Activated CD8-positive, alpha-beta T cell treated with anti-CD3 and anti-CD28 coated beads, Interleukin-2, amount 10 ng/mL, durations not matched to agents 7 days and 5 days (primary cell): ENCODE results near the gene KCNMB1. TPM values are rescaled to one million over a fixed set of nuclear protein-coding genes. Genes with fewer than 3 reads are reported as not detected.
"Not testable (repeated sequence)": the region's sequence is repeated elsewhere in the genome, so short reads cannot be mapped to it uniquely, and the experiment has no call there.

Experiments
- ATAC-seq: fragments of 150-1000 bp; cut with Tn5 transposase; one replicate; pipeline ENCODE4 v1.10.0; 2021; ENCODE audit warnings: moderate library complexity
- CTCF ChIA-PET: fragments of 350-600 bp; sonication (Branson Sonifier 250); formaldehyde crosslinking; loops from one replicate; lab custom pipeline; 2021; ENCODE audit warnings: antibody characterized with exemption; lab: Charles Lee
- POLR2A ChIA-PET: fragments of 350-600 bp; sonication (Branson Sonifier 250); formaldehyde crosslinking; loops from one replicate; lab custom pipeline; 2021; ENCODE audit warnings: antibody characterized with exemption; lab: Charles Lee
- DNase-seq: peaks from one replicate; pipeline ENCODE4 v3.0.0-alpha.2; 2020
- H3K27ac Mint-ChIP-seq: one replicate; pipeline ENCODE4 v1.8.0; 2021; ENCODE audit warnings: mild to moderate bottlenecking, mixed read lengths
- H3K27me3 Mint-ChIP-seq: one replicate; pipeline ENCODE4 v1.8.0; 2021; ENCODE audit warnings: low read depth, mixed read lengths
- H3K36me3 Mint-ChIP-seq: one replicate; pipeline ENCODE4 v1.8.0; 2021; ENCODE audit warnings: low read depth, mixed read lengths
- H3K4me1 Mint-ChIP-seq: one replicate; pipeline ENCODE4 v1.8.0; 2021; ENCODE audit warnings: low read depth, mixed read lengths
- H3K4me3 Mint-ChIP-seq: one replicate; pipeline ENCODE4 v1.8.0; 2021; ENCODE audit warnings: mild to moderate bottlenecking, mixed read lengths
- H3K9me3 Mint-ChIP-seq: one replicate; pipeline ENCODE4 v1.8.0; 2022; ENCODE audit warnings: mixed read lengths; ENCODE audit not compliant: insufficient read depth
- total RNA-seq, 2 experiments: library from RNA; stranded (reverse); gene quantifications; one replicate each; pipeline ENCODE4 v1.2.3, GENCODE V29; 2021

The KCNMB1 gene
- total RNA-seq, 2 experiments from 2014 or later, result not detected

DNA sequence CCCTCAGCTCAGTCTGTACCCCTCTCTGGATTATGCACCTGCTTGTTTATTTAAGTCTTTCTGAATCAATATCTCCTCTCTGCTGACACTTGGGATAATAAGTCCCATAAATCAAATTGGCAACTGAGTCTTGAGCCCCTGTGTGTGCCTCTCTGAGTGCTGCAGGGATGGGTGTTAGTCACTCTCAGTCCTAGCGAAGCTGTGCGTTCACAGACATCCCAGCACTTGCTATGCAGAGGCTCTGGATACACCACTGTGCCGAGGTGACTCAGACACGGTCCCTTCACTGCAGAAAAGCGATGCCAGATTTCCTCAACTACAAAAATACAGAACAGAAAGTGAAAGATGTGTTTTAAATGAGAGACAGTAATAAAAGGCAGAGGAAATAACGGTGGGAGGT is 4.1 kb upstream of the KCNMB1 start:
- DNase-seq, result peak; percentile 26
- H3K4me3 Mint-ChIP-seq, result peak overlapping the region; percentile 34
- peaks cover 29% of the 10 kb centered on the region for H3K27me3 Mint-ChIP-seq
- CTCF ChIA-PET, result interaction anchor here (1.2 kb wide), 1 partner anchor 28 kb away, joined by 3 read pairs; no protein-coding TSS in a partner anchor
- H3K9me3 Mint-ChIP-seq, result no peaks in the 10 kb centered on the region
- peak; percentile 57 for ATAC-seq
- POLR2A ChIA-PET, result no interaction called here
- H3K4me1 Mint-ChIP-seq, result peaks cover 9% of the 10 kb centered on the region
- H3K36me3 Mint-ChIP-seq, result no peaks in the 10 kb centered on the region
- peak overlapping the region; percentile 9 for H3K27ac Mint-ChIP-seq

GRCh38 chr5:170390472-170390871 is 1.3 kb upstream of the KCNMB1 start:
- Mint-ChIP-seq H3K9me3 (no peaks in the 10 kb centered on the region), H3K4me1 (peaks cover 9% of the 10 kb centered on the region), H3K4me3 (no peak overlapping the region), H3K27me3 (peaks cover 18% of the 10 kb centered on the region), H3K36me3 (no peaks in the 10 kb centered on the region), H3K27ac (no peak overlapping the region)
- ChIA-PET POLR2A (no interaction called here), CTCF (no interaction called here)
- no peak for DNase-seq
- no peak for ATAC-seq

- POLR2A ChIA-PET, result no interaction called here
- no peaks in the 10 kb centered on the region for H3K36me3 Mint-ChIP-seq
- H3K4me3 Mint-ChIP-seq, result no peak overlapping the region
- CTCF ChIA-PET, result no interaction called here
- ATAC-seq (no peak), DNase-seq (no peak)
- no peak overlapping the region for H3K27ac Mint-ChIP-seq
- H3K9me3 Mint-ChIP-seq, result no peaks in the 10 kb centered on the region
- peaks cover 14% of the 10 kb centered on the region for H3K27me3 Mint-ChIP-seq
- H3K4me1 Mint-ChIP-seq, result peaks cover 9% of the 10 kb centered on the region
Observed at GRCh38 chr5:170389550-170389892, 354 bp upstream of the KCNMB1 start.

GRCh38 chr5:170387775-170388639 is 1.2 kb downstream of the KCNMB1 start:
- Mint-ChIP-seq H3K4me1 (peaks cover under 1% of the 10 kb centered on the region), H3K9me3 (no peaks in the 10 kb centered on the region), H3K4me3 (no peak overlapping the region), H3K27me3 (peaks cover 14% of the 10 kb centered on the region), H3K36me3 (no peaks in the 10 kb centered on the region), H3K27ac (no peak overlapping the region)
- DNase-seq (no peak), ATAC-seq (no peak)
- ChIA-PET CTCF (interaction anchor here (0.9 kb wide), 1 partner anchor 18 kb away, joined by 3 read pairs; no protein-coding TSS in a partner anchor), POLR2A (no interaction called here)

DNA sequence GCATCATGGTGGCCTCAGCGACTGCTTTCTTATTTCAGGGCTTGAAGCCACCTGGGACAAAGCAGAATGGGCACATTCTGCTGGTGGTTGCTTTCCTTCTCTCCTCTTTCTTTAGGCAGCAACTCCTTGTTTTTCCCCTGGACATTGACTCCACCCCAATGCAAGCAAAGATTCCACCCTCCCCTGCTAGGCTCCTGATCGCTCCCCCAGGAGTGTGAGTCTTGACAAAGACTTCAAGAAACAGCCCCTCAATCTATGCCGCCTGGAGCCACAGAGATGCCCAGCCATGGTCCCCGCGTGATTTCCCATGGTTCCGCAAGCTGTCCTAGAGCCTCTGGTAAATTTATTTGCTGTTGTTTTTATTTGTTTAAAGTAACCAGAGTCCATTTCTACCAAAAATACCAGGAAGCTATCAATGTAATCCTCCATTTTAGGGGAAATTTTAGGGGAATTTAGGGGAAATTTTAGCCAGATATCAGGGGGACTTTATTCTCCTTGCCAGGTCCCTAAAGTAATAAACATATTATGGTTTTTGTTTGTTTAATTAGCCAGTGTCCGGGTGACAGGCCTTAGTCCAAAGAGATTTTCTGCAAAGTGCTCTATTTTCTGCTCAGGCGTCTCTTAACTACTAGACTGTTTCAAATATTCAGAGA is 2.3 kb downstream of the KCNMB1 start:
- H3K36me3 Mint-ChIP-seq, result no peaks in the 10 kb centered on the region
- POLR2A ChIA-PET, result no interaction called here
- DNase-seq (no peak), ATAC-seq (no peak)
- H3K27ac Mint-ChIP-seq, result no peak overlapping the region
- CTCF ChIA-PET, result no interaction called here
- no peaks in the 10 kb centered on the region for H3K4me1 Mint-ChIP-seq
- no peaks in the 10 kb centered on the region for H3K9me3 Mint-ChIP-seq
- peaks cover 17% of the 10 kb centered on the region for H3K27me3 Mint-ChIP-seq
- H3K4me3 Mint-ChIP-seq, result no peak overlapping the region

- Mint-ChIP-seq H3K4me1 (no peaks in the 10 kb centered on the region), H3K9me3 (no peaks in the 10 kb centered on the region), H3K27ac (no peak overlapping the region), H3K27me3 (peaks cover 6% of the 10 kb centered on the region), H3K4me3 (no peak overlapping the region), H3K36me3 (no peaks in the 10 kb centered on the region)
- CTCF ChIA-PET, result no interaction called here
- POLR2A ChIA-PET, result no interaction called here
- ATAC-seq (no peak), DNase-seq (no peak)
Observed at GRCh38 chr5:170383227-170383626, 5.9 kb downstream of the KCNMB1 start.

DNA sequence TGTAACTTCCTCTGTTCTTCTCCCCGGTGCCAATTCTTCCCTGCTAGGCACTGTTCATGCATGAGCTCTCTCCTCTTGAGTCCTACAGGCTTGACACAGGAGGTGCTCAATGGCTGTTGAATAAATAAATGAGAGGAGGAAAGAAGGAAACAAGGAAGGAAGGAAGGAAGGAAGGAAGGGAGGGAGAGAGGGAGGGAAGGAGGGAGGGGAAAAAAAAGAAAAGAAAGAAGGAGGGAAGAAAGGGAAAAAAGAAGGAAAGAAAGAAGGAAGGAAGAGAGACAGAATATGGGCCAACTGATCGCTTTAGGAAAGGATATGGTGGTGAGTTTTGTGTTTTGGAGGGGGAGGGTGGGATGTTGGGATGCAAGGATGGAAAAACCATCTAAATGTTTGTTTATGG is 6.4 kb downstream of the KCNMB1 start:
- ATAC-seq (no peak), DNase-seq (no peak)
- CTCF ChIA-PET, result no interaction called here
- Mint-ChIP-seq H3K27me3 (peaks cover 2% of the 10 kb centered on the region), H3K4me3 (no peak overlapping the region), H3K36me3 (no peaks in the 10 kb centered on the region), H3K9me3 (no peaks in the 10 kb centered on the region), H3K4me1 (no peaks in the 10 kb centered on the region), H3K27ac (no peak overlapping the region)
- POLR2A ChIA-PET, result interaction anchor here (0.7 kb wide), 1 partner anchor 17 kb away, joined by 3 read pairs; no protein-coding TSS in a partner anchor

- peaks cover 2% of the 10 kb centered on the region for H3K27me3 Mint-ChIP-seq
- no peaks in the 10 kb centered on the region for H3K36me3 Mint-ChIP-seq
- ATAC-seq (no peak), DNase-seq (no peak)
- H3K4me3 Mint-ChIP-seq, result no peak overlapping the region
- no peaks in the 10 kb centered on the region for H3K9me3 Mint-ChIP-seq
- no peak overlapping the region for H3K27ac Mint-ChIP-seq
- no peaks in the 10 kb centered on the region for H3K4me1 Mint-ChIP-seq
- CTCF ChIA-PET, result no interaction called here
- POLR2A ChIA-PET, result interaction anchor here (0.6 kb wide), 1 partner anchor 1829 kb away, joined by 3 read pairs; no protein-coding TSS in a partner anchor
Observed at GRCh38 chr5:170380361-170380951, 8.7 kb downstream of the KCNMB1 start.

DNA sequence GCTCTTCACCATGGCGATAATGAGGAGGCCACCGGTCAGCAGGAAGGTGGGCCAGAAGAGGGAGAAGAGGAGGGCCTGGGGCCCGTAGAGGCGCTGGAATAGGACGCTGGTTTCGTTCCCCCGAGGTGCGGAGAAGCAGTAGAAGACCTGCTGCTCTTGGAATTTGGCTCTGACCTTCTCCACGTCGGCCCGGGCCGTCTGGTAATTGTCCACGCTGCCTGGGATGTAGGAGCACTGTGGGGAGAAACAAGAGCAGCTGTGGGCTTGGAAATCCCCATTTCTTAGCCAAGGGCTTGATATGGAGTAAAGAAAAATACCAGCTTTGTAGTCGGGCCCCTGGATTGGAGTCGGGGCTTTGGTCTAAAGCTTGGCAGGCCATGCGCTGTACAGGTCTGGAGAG is 10.4 kb downstream of the KCNMB1 start:
- no peaks in the 10 kb centered on the region for H3K36me3 Mint-ChIP-seq
- peaks cover 7% of the 10 kb centered on the region for H3K27me3 Mint-ChIP-seq
- ChIA-PET CTCF (interaction anchor here (0.8 kb wide), 1 partner anchor 153 kb away, joined by 3 read pairs; no protein-coding TSS in a partner anchor), POLR2A (no interaction called here)
- H3K4me1 Mint-ChIP-seq, result no peaks in the 10 kb centered on the region
- H3K4me3 Mint-ChIP-seq, result no peak overlapping the region
- H3K27ac Mint-ChIP-seq, result no peak overlapping the region
- DNase-seq, result no peak
- H3K9me3 Mint-ChIP-seq, result no peaks in the 10 kb centered on the region
- ATAC-seq, result no peak

DNA sequence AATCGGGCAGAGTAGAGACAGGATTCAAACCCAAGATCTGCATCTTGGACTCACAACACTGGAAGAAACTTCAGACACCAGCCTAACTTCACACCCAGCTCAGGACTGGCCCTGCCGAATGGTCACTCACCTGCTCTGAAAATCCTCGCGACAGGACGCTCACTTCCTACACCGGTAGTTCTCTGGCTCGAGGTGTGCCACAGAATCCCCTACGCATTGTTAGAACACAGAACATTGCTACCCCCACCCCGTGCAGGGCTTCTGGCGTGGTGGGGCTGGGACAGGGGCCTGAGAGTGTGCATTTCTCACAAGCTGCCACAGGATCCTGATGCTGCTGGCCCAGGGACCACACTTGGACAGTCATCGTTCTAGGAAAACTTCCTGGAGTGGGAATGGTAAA is 12.1 kb downstream of the KCNMB1 start:
- POLR2A ChIA-PET, result no interaction called here

DNA sequence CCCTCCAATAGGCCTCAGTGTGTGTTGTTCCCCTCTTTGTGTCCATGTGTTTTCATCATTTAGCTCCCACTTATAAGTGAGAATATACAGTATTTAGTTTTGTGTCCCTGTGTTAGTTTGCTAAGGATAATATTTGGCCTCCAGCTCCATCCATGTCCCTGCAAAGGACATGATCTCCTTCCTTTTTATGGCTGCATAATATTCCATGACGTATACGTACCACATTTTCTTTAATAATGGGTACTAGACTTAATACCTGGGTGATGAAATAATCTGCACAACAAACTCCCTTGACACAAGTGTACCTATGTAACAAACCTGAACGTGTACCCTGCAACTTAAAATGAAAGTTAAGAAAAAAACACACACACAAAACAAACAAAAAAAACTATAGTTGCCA is 12.6 kb downstream of the KCNMB1 start:
- CTCF ChIA-PET, ATAC-seq, H3K4me3 Mint-ChIP-seq, DNase-seq, H3K36me3 Mint-ChIP-seq, H3K4me1 Mint-ChIP-seq, H3K27ac Mint-ChIP-seq, H3K9me3 Mint-ChIP-seq, POLR2A ChIA-PET: not testable (repeated sequence)
- H3K27me3 Mint-ChIP-seq, result peaks cover 11% of the 10 kb centered on the region

More for the DNA sequence above, 12.1 kb downstream of the KCNMB1 start:
- Mint-ChIP-seq H3K4me3 (no peak overlapping the region), H3K36me3 (no peaks in the 10 kb centered on the region), H3K9me3 (no peaks in the 10 kb centered on the region), H3K27me3 (peaks cover 12% of the 10 kb centered on the region), H3K4me1 (no peaks in the 10 kb centered on the region), H3K27ac (no peak overlapping the region)
- ATAC-seq (no peak), DNase-seq (no peak)
- CTCF ChIA-PET, result no interaction called here

DNA sequence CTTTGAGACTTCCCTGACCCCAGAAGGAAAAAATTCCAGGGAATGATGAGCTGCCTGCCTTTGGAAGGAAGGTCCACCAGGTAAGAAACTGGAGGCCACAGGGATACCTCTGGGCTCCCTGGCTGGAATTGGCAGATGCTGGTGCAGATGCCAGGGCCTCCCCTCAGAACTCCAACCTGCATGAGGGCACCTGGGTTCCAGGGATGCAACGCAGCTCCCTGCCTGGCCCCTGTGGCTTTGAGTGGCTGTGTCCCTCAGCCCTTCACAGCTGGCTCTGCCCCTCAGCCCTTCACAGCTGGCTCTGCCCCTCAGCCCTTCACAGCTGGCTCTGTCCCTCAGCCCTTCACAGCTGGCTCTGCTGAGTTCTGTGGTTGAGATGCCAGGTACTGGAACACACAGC is 13.9 kb downstream of the KCNMB1 start:
- CTCF ChIA-PET, result no interaction called here

More for the DNA sequence above, 13.9 kb downstream of the KCNMB1 start:
- Mint-ChIP-seq H3K27ac (no peak overlapping the region), H3K4me3 (no peak overlapping the region), H3K9me3 (no peaks in the 10 kb centered on the region), H3K36me3 (no peaks in the 10 kb centered on the region), H3K4me1 (no peaks in the 10 kb centered on the region), H3K27me3 (peaks cover 18% of the 10 kb centered on the region)
- DNase-seq (no peak), ATAC-seq (no peak)
- POLR2A ChIA-PET, result no interaction called here
